Neural cell (in vitro differentiated cells): ENCODE data around the gene WWC2. TPM values are rescaled to one million over a fixed set of nuclear protein-coding genes. Genes with fewer than 3 reads are reported as not detected.

ENCODE experiments used
- H2AFZ ChIP-seq: fragments of 200-600, 300-800 bp; sonication (generic), shearing (Covaris generic); 2 replicates; pipeline ENCODE4 v1.6.0; 2014; ENCODE audit warnings: low read depth, mild to moderate bottlenecking, antibody characterized with exemption, low read length, moderate library complexity
- H3F3A ChIP-seq: fragments of 200-600 bp; shearing (Covaris generic); 2 replicates; pipeline ENCODE4 v1.6.1; 2016; ENCODE audit warnings: mild to moderate bottlenecking, moderate library complexity, mixed read lengths, antibody characterized with exemption, low read length; ENCODE audit not compliant: insufficient read depth, poor library complexity, severe bottlenecking
- H3K27ac ChIP-seq: fragments of 200-600, 300-800 bp; sonication (generic), shearing (Covaris generic); 2 replicates; pipeline ENCODE4 v1.5.1; 2014; ENCODE audit warnings: mild to moderate bottlenecking, low read length, moderate library complexity
- H3K27me3 ChIP-seq: fragments of 300-800, 200-600 bp; sonication (generic), shearing (Covaris generic); 2 replicates; pipeline ENCODE4 v1.6.0; 2014; ENCODE audit warnings: mild to moderate bottlenecking, low read depth, low read length, moderate library complexity; ENCODE audit not compliant: insufficient read depth
- H3K36me3 ChIP-seq: fragments of 300-800, 200-600 bp; sonication (generic), shearing (Covaris generic); 2 replicates; pipeline ENCODE4 v1.5.1; 2014; ENCODE audit warnings: mild to moderate bottlenecking, antibody characterized with exemption, low read length, moderate library complexity; ENCODE audit not compliant: insufficient read depth
- H3K4me2 ChIP-seq: fragments of 300-800, 200-600 bp; sonication (generic), shearing (Covaris generic); 2 replicates; pipeline ENCODE4 v1.6.0; 2014; ENCODE audit warnings: mild to moderate bottlenecking, low read length
- H3K4me3 ChIP-seq: fragments of 300-800, 200-600 bp; sonication (generic), shearing (Covaris generic); 2 replicates; pipeline ENCODE4 v1.5.1; 2014; ENCODE audit warnings: mild to moderate bottlenecking, low read length, moderate library complexity
- H3K79me2 ChIP-seq: fragments of 200-600 bp; shearing (Covaris generic); replicated peaks from 2 replicates; pipeline ENCODE4 v1.6.0; 2014; ENCODE audit warnings: mild to moderate bottlenecking, low read length, moderate library complexity; ENCODE audit not compliant: insufficient read depth
- H3K9ac ChIP-seq: fragments of 300-800, 200-600 bp; sonication (generic), shearing (Covaris generic); 2 replicates; pipeline ENCODE4 v1.6.1; 2016; ENCODE audit warnings: mild to moderate bottlenecking, low read length, mixed read lengths
- H3K9me2 ChIP-seq: fragments of 200-600 bp; shearing (Covaris generic); 2 replicates; pipeline ENCODE4 v1.6.1; 2016; ENCODE audit warnings: mild to moderate bottlenecking, low read length, mixed read lengths; ENCODE audit not compliant: insufficient read depth
- H3K9me3 ChIP-seq: fragments of 200-600, 300-800 bp; sonication (generic), shearing (Covaris generic); 2 replicates; pipeline ENCODE4 v1.6.1; 2016; ENCODE audit warnings: mild to moderate bottlenecking, mixed run types, low read length, moderate library complexity, mixed read lengths
- H4K20me1 ChIP-seq: fragments of 200-600 bp; shearing (Covaris generic); 2 replicates; pipeline ENCODE4 v1.6.1; 2016; ENCODE audit warnings: mild to moderate bottlenecking, mixed run types; ENCODE audit not compliant: insufficient read depth
- EP300 ChIP-seq: fragments of 450-650 bp; conservative IDR thresholded peaks from 2 replicates; pipeline ENCODE4 v1.6.1; 2014; ENCODE audit warnings: antibody characterized with exemption, mild to moderate bottlenecking, moderate library complexity; ENCODE audit not compliant: poor library complexity, severe bottlenecking
- EZH2 ChIP-seq: fragments of 200-600, 300-800 bp; shearing (Covaris generic), sonication (generic); IDR thresholded peaks from 2 replicates; pipeline ENCODE4 v1.6.1; 2014; ENCODE audit warnings: antibody characterized with exemption, low read length, borderline replicate concordance, mild to moderate bottlenecking; ENCODE audit not compliant: insufficient read depth, poor library complexity, severe bottlenecking
- MXI1 ChIP-seq: fragments of 450-650 bp; conservative IDR thresholded peaks from 2 replicates; pipeline ENCODE4 v1.6.1; 2014; ENCODE audit warnings: antibody characterized with exemption, mild to moderate bottlenecking; ENCODE audit not compliant: poor library complexity, severe bottlenecking
- POLR2AphosphoS5 ChIP-seq: IDR thresholded peaks from 2 replicates; pipeline ENCODE4 v1.6.1; 2012
- RAD21 ChIP-seq: fragments of 450-650 bp; conservative IDR thresholded peaks from 2 replicates; pipeline ENCODE4 v1.6.1; 2014; ENCODE audit warnings: antibody characterized with exemption, mild to moderate bottlenecking, moderate library complexity
- SMC3 ChIP-seq: fragments of 450-650 bp; conservative IDR thresholded peaks from 2 replicates; pipeline ENCODE4 v1.6.1; 2014; ENCODE audit warnings: antibody characterized with exemption, mild to moderate bottlenecking, moderate library complexity; ENCODE audit not compliant: poor library complexity
- TAF1 ChIP-seq: IDR thresholded peaks from 2 replicates; pipeline ENCODE4 v1.6.1; 2012; ENCODE audit warnings: low read depth
- polyA plus RNA-seq: library from polyadenylated mRNA; depleted of rRNA; stranded (reverse); fragments of >200 nt; gene quantifications from 2 replicates; pipeline ENCODE4 v1.2.3, GENCODE V29; 2014
- TF ChIP-seq, protein P1 (sequence below): fragments of 450-650 bp; IDR thresholded peaks from 2 replicates; pipeline ENCODE4 v1.5.1; 2014; ENCODE audit warnings: antibody characterized with exemption, mild to moderate bottlenecking, moderate library complexity; ENCODE audit not compliant: poor library complexity, severe bottlenecking
- TF ChIP-seq, protein P2 (sequence below): IDR thresholded peaks from 2 replicates; pipeline ENCODE4 v1.6.1; 2012; ENCODE audit warnings: borderline replicate concordance

The WWC2 gene
- polyA plus RNA-seq, 1 donor from 2014 or later = 5.7 TPM

- Histone ChIP-seq H3K9me2 (no peaks in the 10 kb centered on the region), H3K36me3 (no peaks in the 10 kb centered on the region)
Measured at GRCh38 chr4:183268556-183268955, 169.5 kb downstream of the WWC2 start.

DNA sequence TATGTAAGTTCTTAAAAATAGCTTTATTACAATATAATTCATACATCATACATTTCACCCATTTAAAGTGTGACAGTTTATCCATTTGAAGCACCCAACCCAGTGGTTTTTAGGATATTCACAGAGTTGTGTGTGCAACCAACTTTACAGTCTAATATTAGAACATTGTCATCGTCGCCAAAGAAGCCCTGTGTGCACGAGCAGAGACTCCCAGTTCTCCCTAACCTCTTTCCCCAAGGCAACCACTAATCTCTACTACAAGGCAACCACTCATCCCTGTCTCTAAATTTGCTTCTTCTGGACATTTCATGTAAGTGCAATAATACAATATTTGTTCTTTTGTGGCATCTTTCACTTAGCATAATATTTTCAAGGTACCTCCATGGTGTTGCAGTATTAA, 173.3 kb downstream of the WWC2 start:
- H3K4me3 ChIP-seq = no peak overlapping the region
- no peak overlapping the region for H2AFZ ChIP-seq
- no peak overlapping the region for H3K4me2 ChIP-seq
- H3K9ac ChIP-seq = no peak overlapping the region
- no peaks in the 10 kb centered on the region for H4K20me1 ChIP-seq
- no peak overlapping the region for H3K27ac ChIP-seq
- no peaks in the 10 kb centered on the region for H3K27me3 ChIP-seq
- H3K36me3 ChIP-seq = no peaks in the 10 kb centered on the region
- H3K9me2 ChIP-seq = no peaks in the 10 kb centered on the region
- no peaks in the 10 kb centered on the region for H3K9me3 ChIP-seq
- H3F3A ChIP-seq = no peaks in the 10 kb centered on the region
- TF ChIP-seq SMC3 = no peak
- TF ChIP-seq MXI1 = no peak
- TF ChIP-seq, protein P1, sequence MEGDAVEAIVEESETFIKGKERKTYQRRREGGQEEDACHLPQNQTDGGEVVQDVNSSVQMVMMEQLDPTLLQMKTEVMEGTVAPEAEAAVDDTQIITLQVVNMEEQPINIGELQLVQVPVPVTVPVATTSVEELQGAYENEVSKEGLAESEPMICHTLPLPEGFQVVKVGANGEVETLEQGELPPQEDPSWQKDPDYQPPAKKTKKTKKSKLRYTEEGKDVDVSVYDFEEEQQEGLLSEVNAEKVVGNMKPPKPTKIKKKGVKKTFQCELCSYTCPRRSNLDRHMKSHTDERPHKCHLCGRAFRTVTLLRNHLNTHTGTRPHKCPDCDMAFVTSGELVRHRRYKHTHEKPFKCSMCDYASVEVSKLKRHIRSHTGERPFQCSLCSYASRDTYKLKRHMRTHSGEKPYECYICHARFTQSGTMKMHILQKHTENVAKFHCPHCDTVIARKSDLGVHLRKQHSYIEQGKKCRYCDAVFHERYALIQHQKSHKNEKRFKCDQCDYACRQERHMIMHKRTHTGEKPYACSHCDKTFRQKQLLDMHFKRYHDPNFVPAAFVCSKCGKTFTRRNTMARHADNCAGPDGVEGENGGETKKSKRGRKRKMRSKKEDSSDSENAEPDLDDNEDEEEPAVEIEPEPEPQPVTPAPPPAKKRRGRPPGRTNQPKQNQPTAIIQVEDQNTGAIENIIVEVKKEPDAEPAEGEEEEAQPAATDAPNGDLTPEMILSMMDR = no peak
- TF ChIP-seq TAF1 = no peak
- TF ChIP-seq RAD21 = no peak
- TF ChIP-seq, protein P2, sequence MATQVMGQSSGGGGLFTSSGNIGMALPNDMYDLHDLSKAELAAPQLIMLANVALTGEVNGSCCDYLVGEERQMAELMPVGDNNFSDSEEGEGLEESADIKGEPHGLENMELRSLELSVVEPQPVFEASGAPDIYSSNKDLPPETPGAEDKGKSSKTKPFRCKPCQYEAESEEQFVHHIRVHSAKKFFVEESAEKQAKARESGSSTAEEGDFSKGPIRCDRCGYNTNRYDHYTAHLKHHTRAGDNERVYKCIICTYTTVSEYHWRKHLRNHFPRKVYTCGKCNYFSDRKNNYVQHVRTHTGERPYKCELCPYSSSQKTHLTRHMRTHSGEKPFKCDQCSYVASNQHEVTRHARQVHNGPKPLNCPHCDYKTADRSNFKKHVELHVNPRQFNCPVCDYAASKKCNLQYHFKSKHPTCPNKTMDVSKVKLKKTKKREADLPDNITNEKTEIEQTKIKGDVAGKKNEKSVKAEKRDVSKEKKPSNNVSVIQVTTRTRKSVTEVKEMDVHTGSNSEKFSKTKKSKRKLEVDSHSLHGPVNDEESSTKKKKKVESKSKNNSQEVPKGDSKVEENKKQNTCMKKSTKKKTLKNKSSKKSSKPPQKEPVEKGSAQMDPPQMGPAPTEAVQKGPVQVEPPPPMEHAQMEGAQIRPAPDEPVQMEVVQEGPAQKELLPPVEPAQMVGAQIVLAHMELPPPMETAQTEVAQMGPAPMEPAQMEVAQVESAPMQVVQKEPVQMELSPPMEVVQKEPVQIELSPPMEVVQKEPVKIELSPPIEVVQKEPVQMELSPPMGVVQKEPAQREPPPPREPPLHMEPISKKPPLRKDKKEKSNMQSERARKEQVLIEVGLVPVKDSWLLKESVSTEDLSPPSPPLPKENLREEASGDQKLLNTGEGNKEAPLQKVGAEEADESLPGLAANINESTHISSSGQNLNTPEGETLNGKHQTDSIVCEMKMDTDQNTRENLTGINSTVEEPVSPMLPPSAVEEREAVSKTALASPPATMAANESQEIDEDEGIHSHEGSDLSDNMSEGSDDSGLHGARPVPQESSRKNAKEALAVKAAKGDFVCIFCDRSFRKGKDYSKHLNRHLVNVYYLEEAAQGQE = no peak
- no peak for TF ChIP-seq EP300
- TF ChIP-seq POLR2AphosphoS5 = no peak
- no peak for TF ChIP-seq EZH2
- H3K79me2 ChIP-seq = no peaks in the 10 kb centered on the region

More at GRCh38 chr4:183268556-183268955, 169.5 kb downstream of the WWC2 start:
- H3K27ac ChIP-seq = no peak overlapping the region
- TF ChIP-seq, protein P2 = no peak
- TF ChIP-seq SMC3 (no peak), EP300 (no peak), RAD21 (no peak), EZH2 (no peak), POLR2AphosphoS5 (no peak), MXI1 (no peak), TAF1 (no peak)
- TF ChIP-seq, protein P1 = no peak
- no peaks in the 10 kb centered on the region for H4K20me1 ChIP-seq
- no peaks in the 10 kb centered on the region for H3F3A ChIP-seq
- no peaks in the 10 kb centered on the region for H3K9me3 ChIP-seq
- H3K9ac ChIP-seq = no peak overlapping the region
- H3K4me2 ChIP-seq = no peak overlapping the region
- H3K4me3 ChIP-seq = no peak overlapping the region
- no peaks in the 10 kb centered on the region for H3K79me2 ChIP-seq
- no peak overlapping the region for H2AFZ ChIP-seq
- H3K27me3 ChIP-seq = no peaks in the 10 kb centered on the region
